ENCODE measurements around the gene MED8. TPM values are rescaled to one million over a fixed set of nuclear protein-coding genes. Genes with fewer than 3 reads are reported as not detected.

Gene MED8
- total and polyA plus RNA-seq, 2 of the 4 experiments (the other 2 are of a cell fraction): 61.1 to 120 TPM

- Histone ChIP-seq H4K8ac (ENCODE audit: low read depth in 2 of 2, low read length in 2 of 2) (peak overlapping the region; percentile 79 to 93), H3K27me3 (ENCODE audit: control insufficient read depth, insufficient read depth, low read length) (no peaks in the 10 kb centered on the region), H3K9ac (ENCODE audit: low read depth, low read length) (peak overlapping the region; percentile 90), H3K27ac (ENCODE audit: insufficient read depth, low read length) (peak overlapping the region; percentile 94), H3K4ac (ENCODE audit: low read depth, low read length) (peak overlapping the region; percentile 92), H3K79me1 (ENCODE audit: low read depth in 1 of 2, low read length in 2 of 2) (peaks cover 3 to 30% of the 10 kb centered on the region in 2 experiments; a peak in 3 of 4 replicates), H2BK20ac (ENCODE audit: low read depth, low read length) (peak overlapping the region; percentile 0; the same call in 1 of the 2 replicates), H3K9me3 (ENCODE audit: control insufficient read depth, insufficient read depth, low read length) (no peaks in the 10 kb centered on the region), H3K36me3 (ENCODE audit: control insufficient read depth, insufficient read depth, low read length) (peaks cover 24% of the 10 kb centered on the region), H3K56ac (ENCODE audit: extremely low read depth, insufficient read depth, low read length) (peak overlapping the region; percentile 77), H3K18ac (ENCODE audit: low read depth, low read length) (peak overlapping the region; percentile 48), H3K9me1 (ENCODE audit: insufficient read depth, low read length) (peaks cover 9% of the 10 kb centered on the region; the same call in 1 of the 2 replicates), H2BK120ac (ENCODE audit: low read depth, low read length) (peak overlapping the region; percentile 69), H4K5ac (ENCODE audit: low read depth, low read length) (peak overlapping the region; percentile 79), H3K4me2 (ENCODE audit: low read depth, low read length) (peak overlapping the region; percentile 87), H4K91ac (ENCODE audit: insufficient read depth, low read depth, low read length) (peak overlapping the region; percentile 75), H3K23ac (ENCODE audit: low read depth, low read length) (peak overlapping the region; percentile 63), H2AFZ (replicated peaks; ENCODE audit: low read length, poor library complexity) (peak overlapping the region; percentile 90), H2AK5ac (ENCODE audit: low read depth, low read length) (peak overlapping the region; percentile 90), H2BK5ac (ENCODE audit: low read depth, low read length, poor library complexity, severe bottlenecking) (peak overlapping the region; percentile 78), H2BK15ac (ENCODE audit: low read depth, low read length) (peak overlapping the region; percentile 72; the same call in 1 of the 3 replicates), H3K4me3 (ENCODE audit: insufficient read depth, low read depth, low read length) (peak overlapping the region; percentile 75), H3K14ac (replicated peaks; ENCODE audit: low read depth, low read length) (peak overlapping the region; percentile 91), H3K4me1 (ENCODE audit: control insufficient read depth, insufficient read depth, low read length) (peaks cover 9% of the 10 kb centered on the region; the same call in 1 of the 2 replicates), H4K20me1 (ENCODE audit: insufficient read depth, low read length) (peaks cover 10% of the 10 kb centered on the region; the same call in 1 of the 2 replicates), H2AK9ac (replicated peaks; ENCODE audit: low read depth, low read length, poor library complexity) (peak overlapping the region; percentile 90)
- in situ Hi-C loops (cut with MboI; ENCODE audit: low sequenced_read_pairs) (loop anchor here (10.0 kb wide), 1 partner anchor 123 kb away; no protein-coding TSS in a partner anchor), dilution Hi-C loops (cut with HindIII; ENCODE audit: low sequenced_read_pairs, unreplicated experiment) (no loop called here), intact Hi-C loops (cut with micrococcal nuclease) (loop anchor here (1.0 kb wide), 2 partner anchors 120 to 131 kb away; no protein-coding TSS in a partner anchor)
- POLR2A ChIA-PET (ENCODE audit: unreplicated experiment): interaction anchor here (0.8 to 1.0 kb wide), 3 partner anchors 10 to 132 kb away, joined by 3 to 4 read pairs (median 3); partner anchors contain the start of gene ELOVL1
- WGBS, 2 experiments (ENCODE audit: extremely low coverage in 2 of 2, insufficient read length in 1 of 2): 2% methylated on average over 17 of the region's 33 CpGs; no CpG with 5 or more reads in 1 of the 2 experiments
- DNase-seq: peak; percentile 37
- BruUV-seq (replicated peaks): no TSS peak
- CTCF ChIA-PET: interaction anchor here (0.6 to 1.9 kb wide), 6 partner anchors 10 to 352 kb away, joined by 3 to 8 read pairs (median 3); no protein-coding TSS in a partner anchor
- peak; percentile 20 for ATAC-seq (ENCODE audit: low read depth)
- peak; percentile 38 for TF ChIP-seq RAD21 (IDR thresholded peaks at IDR 0.05; ENCODE audit: low read length)
- TF ChIP-seq, protein P1, sequence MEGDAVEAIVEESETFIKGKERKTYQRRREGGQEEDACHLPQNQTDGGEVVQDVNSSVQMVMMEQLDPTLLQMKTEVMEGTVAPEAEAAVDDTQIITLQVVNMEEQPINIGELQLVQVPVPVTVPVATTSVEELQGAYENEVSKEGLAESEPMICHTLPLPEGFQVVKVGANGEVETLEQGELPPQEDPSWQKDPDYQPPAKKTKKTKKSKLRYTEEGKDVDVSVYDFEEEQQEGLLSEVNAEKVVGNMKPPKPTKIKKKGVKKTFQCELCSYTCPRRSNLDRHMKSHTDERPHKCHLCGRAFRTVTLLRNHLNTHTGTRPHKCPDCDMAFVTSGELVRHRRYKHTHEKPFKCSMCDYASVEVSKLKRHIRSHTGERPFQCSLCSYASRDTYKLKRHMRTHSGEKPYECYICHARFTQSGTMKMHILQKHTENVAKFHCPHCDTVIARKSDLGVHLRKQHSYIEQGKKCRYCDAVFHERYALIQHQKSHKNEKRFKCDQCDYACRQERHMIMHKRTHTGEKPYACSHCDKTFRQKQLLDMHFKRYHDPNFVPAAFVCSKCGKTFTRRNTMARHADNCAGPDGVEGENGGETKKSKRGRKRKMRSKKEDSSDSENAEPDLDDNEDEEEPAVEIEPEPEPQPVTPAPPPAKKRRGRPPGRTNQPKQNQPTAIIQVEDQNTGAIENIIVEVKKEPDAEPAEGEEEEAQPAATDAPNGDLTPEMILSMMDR (conservative IDR thresholded peaks at IDR 0.05; ENCODE audit: low read depth, low read length): peak; percentile 46
- TF ChIP-seq SMC3 (IDR thresholded peaks at IDR 0.05; ENCODE audit: low read depth, low read length): 0 out of 2 replicates have a peak, but pooled peaks have one; percentile 14
- no peak for TF ChIP-seq FOS (IDR thresholded peaks at IDR 0.05; ENCODE audit: low read depth, low read length)
- TF ChIP-seq MAFK (IDR thresholded peaks at IDR 0.05; ENCODE audit: low read depth, low read length): no peak
These were observed 31.4 kb downstream of the MED8 start for GRCh38 chr1:43358121-43358745.

All from IMR-90 (cell line).